8988T (cell line): Measurements from ENCODE around the gene JOSD2.

ENCODE experiments used
- DNase-seq: peaks from one replicate; pipeline ENCODE4 v3.0.0; 2011

JOSD2 gene

GRCh38 chr19:50512999-50513745 is 2.2 kb upstream of the JOSD2 start:
- DNase-seq = no peak

DNA sequence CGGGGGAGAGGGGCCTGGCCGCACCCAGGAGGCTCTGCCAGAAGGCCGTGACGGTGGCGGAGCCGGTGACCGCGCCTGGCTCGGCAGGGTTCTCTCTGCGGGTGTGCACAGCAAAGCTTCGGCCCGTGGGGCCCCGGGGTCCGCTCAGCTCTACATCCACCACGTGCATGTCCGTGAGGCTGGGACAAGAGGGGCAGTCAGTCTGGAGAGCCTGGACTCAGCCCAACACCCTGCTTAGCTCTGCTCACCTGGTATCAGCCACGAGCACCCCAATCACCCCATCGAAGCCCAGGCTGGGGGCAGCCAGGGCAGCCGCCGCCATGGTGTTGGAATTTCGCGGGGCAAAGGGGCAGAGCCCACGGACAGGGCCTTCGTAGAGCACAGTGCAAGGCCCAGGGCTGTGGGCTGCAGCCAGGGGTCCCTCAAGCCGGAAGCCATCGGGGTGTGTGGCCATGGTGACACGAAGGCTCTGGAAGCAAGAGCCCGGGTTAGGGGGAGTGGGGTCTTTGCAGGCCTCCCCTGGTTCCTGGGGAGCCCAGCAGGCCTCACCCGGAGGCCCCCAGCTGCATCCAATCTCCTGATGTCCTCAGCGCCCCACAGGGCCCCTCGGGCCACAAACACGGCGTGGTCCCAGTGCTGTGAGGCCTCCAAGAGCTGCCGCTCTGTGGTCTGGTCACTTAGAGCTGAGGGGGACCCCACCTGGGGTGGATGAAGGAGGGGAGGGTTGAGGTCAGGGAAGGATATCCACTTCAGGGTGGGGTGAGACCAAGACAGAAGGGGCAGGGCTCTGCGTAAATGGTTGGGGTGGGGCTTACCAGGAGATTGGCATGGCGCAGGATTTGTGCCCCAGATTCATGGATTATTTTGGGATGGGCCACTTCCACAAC is 1.4 kb upstream of the JOSD2 start:
- DNase-seq = no peak

GRCh38 chr19:50510700-50511068 is 307 bp downstream of the JOSD2 start:
- DNase-seq = no peak

DNA sequence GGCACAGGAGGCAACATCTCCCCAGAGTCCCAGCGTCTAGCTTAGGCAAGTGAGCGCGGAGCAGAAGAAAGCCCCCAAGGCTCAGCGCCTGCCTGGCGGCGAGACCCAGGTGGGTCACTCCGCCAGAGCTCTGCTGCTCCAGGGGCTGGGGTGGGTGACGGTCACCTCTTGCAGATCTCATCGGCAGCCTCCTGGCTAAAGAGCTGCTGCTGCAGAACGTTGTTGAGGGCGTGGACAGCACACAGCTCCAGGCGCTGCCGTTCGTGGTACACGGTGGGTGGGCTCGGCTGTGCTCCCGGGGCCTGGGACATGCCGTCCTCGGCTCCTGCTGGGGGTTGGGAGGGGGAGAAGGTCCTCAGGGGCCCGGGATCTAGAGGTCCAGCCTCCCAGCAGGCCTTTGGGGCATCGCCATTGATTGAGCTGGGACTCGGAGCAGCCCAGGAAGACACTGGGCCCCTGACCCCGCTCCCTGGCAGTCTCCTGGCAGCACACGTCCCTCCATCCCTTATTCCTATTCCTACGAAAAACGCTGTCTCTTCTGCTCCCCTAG is 795 bp downstream of the JOSD2 start:
- DNase-seq = no peak

- DNase-seq = no peak
Observed at GRCh38 chr19:50509366-50509765, 1.6 kb downstream of the JOSD2 start.

DNA sequence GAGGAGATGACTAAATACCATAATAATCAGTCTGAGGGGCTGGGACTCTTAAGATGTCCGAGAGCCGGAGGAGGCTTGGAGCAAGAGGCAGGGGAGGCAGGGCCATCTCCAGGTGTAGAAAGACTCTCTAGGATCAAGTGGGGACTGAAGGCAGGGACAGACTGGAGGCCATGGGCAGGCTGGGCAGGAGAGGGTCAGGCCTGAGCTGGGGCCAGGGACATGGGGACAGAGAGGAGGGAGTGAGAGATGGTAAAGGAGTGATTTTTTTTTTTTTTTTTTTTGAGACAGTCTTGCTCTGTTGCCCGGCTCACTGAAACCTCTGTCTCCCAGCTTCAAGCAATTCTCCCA is 2.2 kb downstream of the JOSD2 start:
- DNase-seq = no peak

- DNase-seq = no peak
Observed at GRCh38 chr19:50507376-50507775, 3.6 kb downstream of the JOSD2 start.

- DNase-seq = no peak
Observed at GRCh38 chr19:50506700-50507099, 4.3 kb downstream of the JOSD2 start.

DNA sequence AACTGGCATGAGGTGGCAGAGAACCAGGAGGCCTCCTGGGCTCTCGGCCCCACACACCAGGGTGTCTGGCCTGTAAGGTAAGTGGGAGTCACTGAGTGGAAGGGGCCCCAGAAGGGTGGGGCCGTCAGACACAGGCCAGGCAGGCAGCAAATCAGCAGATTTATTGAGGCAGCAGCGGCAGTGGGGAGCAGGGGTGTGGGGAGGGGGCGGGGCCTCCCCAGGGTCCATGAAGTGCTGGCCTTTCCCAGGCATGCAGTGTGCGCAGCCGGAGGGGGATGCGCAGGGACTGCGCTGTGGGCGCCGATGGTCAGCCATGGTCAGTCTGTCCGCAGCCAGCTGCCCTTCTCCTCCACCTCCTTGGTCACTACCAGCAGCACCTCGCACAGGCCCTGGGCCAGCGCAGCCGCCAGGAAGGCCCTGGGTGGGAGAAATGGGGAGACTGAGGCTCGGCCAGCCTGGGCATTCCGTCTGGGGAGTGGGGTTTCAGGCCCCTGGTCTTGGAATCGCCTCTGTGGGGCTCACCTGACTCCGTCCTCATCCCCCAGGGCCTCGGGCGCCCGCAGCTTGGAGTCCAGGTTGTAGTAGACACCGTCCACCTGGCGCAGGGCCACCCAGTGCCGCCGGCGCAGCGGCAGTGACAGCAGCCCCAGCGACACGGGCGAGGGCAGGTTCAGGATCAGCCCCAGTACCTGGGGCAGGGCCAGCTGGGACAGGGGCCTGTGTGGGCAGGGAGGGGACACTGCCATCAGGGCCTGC is 5.0 kb downstream of the JOSD2 start:
- no peak for DNase-seq

DNA sequence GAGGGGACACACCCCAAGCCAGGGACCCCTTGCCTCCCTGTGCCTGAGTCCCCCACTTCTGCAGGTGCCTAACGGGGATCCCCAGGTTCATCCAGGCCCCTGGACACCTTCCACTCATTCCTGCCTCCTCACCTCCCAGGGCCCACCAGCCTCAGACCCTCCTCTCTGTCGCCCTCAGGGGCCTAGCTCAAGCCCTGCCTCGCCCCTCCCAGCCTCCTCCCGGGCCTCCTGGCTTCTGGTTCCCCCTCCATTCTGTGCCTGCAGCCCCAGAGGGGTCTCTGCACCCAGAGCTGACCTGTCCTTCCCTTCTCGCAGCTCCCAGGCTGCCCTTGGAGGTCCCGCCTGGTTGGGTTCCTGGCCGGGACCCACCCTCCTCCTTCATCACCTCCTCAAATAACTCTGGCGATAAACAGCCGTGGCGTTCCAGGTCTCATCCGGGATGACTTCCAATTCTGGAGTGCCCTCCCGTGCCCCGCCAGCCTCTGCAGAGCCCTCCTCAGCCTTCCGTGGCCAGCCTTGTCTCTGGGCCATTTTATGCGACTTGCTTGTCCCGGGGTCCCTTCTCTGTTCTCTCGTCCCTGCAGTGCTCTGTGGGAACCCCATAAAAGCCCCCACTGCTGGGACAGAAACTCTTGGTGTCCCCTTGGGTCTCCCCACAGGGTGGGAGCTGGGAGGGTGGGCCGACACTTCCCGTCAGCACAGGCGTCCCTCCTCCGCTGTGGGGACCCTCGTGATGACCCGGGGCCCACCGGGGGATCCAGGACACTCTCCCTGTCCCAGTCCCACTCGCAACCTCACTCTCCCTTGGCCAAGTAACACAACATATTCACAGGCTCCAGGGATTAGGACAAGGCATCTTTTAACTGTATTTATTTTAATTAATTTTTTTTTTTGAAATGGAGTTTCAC is 9.2 kb downstream of the JOSD2 start:
- DNase-seq = no peak

- DNase-seq = no peak
Observed at GRCh38 chr19:50501186-50501567, 9.8 kb downstream of the JOSD2 start.

DNA sequence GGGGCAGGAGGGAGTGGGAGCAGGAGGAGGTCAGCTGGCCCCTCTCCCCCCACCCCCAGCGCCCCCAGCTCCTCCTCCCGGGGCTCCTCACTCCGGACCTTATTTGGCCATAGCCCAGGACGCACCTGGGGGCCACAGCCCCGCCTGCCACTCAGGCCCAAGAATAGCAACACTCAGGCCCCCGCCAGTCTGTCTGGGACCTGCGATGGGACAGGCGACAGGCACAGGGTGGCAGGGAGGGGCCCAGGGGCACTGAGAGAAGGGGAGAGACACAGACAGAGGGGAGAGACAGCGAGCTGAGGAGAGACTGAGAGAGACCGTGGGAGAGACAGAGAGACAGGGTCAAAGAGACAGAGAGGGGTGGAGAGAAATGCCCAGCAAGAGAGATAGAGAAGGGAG is 10.2 kb downstream of the JOSD2 start:
- DNase-seq = no peak

DNA sequence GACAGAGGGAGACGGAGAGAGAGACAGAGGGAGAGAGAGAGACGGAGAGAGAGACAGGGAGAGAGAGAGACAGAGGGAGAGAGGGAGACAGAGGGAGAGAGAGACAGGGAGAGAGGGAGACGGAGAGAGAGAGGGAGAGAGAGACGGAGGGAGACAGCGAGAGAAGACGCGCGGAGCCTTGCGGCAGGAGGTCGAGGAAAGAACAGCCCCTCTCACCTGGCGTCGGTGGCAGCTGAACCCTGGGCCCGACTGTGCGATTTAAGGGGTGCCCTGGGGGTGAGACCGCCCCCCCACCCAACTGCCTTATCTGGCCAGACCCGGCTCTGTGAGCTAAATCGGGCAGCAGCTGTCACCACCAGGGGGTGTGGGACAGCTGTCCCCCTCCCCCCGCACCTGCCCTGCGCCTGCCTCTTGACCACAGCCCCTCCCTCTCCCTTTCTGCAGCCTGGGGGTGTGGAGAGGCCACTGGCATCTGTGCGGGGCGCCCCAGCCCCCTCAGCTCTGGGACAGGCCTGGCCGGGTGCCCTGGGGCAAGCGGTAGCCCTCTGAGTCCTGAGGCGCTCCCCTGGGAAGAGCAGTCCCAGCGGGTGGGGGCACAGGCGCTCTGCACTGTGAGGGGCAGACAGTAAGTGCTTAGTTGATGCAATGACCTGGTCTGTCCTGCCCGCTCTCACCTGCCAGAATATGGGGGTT is 10.8 kb downstream of the JOSD2 start:
- no peak for DNase-seq

DNA sequence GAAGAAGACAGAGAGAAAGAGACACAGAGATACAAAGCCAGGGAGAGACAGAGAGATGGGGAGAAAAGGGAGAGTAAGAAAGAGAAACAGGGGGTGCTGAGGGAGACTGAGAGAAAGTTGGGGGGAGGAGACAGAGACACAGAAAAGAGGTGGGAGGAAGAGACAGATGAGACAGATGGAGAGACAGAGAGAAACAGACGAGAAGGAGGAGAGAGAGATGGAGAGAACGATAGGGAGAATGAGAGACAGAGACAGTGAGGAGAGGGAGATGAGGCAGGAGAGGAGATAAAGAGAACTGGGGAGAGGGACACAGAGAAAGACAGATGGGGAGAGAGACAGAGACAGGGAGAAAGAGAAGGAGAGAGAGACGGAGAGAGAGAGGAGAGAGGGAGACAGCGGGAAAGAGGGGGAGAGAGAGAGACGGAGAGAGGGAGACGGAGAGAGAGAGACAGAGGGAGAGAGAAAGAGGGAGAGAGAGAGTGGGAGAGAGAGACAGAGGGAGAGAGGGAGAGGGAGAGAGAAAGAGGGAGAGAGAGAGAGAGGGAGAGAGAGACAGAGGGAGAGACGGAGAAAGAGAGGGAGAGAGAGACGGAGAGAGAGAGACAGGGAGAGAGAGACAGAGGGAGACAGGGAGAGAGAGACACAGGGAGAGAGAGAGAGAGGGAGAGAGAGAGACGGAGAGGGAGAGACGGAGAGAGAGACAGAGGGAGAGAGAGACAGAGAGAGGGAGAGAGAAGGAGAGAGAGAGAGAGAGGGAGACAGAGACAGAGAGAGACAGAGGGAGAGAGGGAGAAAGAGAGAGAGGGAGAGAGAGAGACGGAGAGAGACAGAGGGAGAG is 12.6 kb downstream of the JOSD2 start:
- no peak for DNase-seq

DNA sequence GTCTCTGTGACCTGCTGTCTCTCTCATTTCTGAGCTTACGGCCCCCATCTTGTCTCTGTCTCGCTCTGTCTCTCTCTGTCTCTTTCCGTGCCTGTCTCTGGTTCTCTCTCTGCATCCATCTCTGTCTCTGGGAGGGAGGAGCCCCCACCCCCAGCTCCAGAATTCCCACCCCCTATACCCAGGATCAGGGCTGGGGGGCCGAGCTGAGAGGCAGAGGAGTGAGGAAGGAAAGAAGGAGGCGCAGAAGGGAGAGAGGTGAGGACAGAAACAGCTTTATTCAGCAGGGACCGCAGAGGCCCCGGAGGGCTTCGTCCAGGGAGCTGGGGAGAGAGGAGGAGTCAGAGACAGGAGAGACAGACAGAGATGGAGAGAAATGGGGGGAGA is 14.0 kb downstream of the JOSD2 start:
- no peak for DNase-seq

GRCh38 chr19:50496189-50497021 is 14.6 kb downstream of the JOSD2 start:
- DNase-seq = no peak

DNA sequence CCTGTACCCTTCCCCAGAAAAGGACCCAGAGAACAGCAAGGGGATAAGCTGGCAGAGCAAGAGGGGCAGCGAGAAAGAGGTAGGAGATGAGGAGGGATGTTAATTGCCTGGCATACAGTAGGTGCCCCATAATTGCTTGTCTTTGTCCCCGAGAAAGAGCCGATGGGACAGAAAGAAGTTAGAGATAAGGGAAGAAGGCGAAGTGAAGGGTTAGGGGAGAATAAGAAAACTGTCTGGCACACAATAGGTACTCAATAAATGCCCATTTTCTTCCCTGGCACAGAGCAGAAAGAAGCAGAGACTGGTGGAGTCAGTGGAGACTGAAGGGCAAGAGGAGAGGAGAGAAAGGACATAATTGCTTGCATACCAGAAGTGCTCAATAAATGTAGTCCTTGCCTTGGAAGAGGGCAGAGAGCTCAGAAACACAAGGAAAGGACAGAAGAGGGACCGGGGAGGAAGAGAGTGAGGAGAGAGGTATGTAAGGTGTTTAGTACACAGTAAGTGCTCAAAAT is 15.9 kb downstream of the JOSD2 start:
- DNase-seq = no peak

DNA sequence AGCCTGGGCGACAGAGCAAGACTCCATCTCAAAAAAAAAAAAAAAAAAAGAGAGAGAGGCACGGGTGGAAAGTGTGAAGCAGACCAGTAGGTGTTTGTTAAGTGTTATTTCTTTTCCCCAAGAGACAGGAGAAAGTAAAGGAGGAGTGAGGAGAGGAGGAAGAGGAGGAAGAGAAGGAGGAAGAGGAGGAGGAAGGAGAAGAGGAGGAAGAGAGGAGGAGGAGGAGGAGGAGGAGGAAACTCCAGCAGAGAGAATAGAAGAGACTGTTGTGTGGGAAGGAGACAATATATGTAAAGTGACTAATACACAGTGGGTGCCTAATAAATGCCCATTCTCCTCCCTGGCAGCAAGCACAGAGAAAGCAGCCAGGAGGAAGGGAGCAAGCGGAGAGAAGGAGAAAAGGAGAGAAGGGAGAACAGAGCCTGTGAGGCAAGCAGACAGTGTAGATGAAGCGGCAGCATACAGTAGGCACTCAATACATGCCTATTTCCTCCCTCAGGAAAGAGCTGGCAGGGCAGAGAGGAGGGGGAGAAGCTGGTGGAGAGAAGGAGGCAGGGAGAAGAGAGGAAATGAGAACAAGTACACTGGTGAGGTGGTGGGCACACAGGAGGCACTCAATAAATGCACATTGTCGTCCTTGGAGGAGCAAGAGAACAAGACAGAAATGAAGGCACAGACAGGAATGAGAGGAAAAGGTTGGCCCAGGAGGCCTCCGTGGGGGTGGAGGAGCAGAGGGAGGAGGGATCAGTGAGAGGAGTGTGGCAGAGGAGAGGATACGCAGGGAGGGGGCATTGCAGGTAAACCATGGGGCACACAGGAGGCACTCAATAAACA is 16.6 kb downstream of the JOSD2 start:
- no peak for DNase-seq

DNA sequence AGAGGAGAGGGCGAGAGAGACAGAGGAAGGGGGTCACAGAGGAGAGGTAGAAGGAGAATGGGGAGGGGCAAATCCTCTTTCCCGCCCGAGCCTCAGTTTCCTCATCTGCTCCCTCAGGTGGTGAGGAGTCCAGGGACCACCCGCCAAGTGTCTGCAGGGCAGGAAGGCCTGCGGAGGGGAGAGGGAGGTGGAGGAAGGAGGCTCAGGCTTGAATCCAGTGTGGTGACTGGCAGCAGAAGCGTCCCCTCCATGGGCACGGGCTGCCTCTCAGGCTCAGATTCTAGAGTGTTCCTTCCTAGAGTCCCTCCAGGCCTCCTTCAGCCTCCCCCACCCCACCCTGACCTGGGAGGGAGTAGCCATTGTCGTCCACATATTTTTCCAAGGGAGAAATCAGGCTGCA is 17.8 kb downstream of the JOSD2 start:
- no peak for DNase-seq
